K562 (cell line): ENCODE results near the gene PDE1A. TPM values are rescaled to one million over a fixed set of nuclear protein-coding genes. Genes with fewer than 3 reads are reported as not detected.
A peak's percentile ranks its signal among the peaks of the same experiment; 100 is the strongest.

Experiments used
- ATAC-seq: fragments of 200-7000 bp; cut with Tn5 transposase; 3 replicates; pipeline ENCODE4 v1.9.1; 2020; ENCODE audit warnings: moderate library complexity
- BruUV-seq: library from RNA; stranded (reverse); fragments of 400-500 nt; replicated peaks from 2 replicates; lab custom pipeline; 2021; lab: Mats Ljungman, UMichigan
- CTCF ChIA-PET: fragments of 300-600 bp; formaldehyde crosslinking; extraction: SDS; loops from one replicate; lab custom pipeline; 2021; ENCODE audit warnings: low intra/inter-chr PET ratio; lab: Yijun Ruan, JAX
- POLR2A ChIA-PET: fragments of 300-600, 350-650 bp; sonication (Branson Sonifier 250); formaldehyde crosslinking; extraction: SDS; loops from one replicate; lab custom pipeline; 2021; ENCODE audit warnings: antibody characterized with exemption, inconsistent platforms; lab: Yijun Ruan, JAX
- DNase-seq, 4 experiments: peaks; one replicate each; pipeline versions ENCODE4 v3.0.0 to v3.0.0-alpha.2; 2011 to 2018; ENCODE audit warnings: low spot score in 3 of 4, mixed read lengths in 3 of 4; ENCODE audit errors: extremely low read depth in 1 of 4
- FAIRE-seq: peaks from 2 replicates; lab custom pipeline; 2011; peaks lifted over from hg19 to GRCh38; lab: Jason Lieb, UNC
- H2AFZ ChIP-seq: 2 replicates; pipeline ENCODE4 v1.6.0; 2011; ENCODE audit warnings: low read depth, low read length, control low read depth, inconsistent platforms
- H3K27ac ChIP-seq: fragments of 200-600 bp; 3 replicates; pipeline ENCODE4 v1.8.0; 2011; ENCODE audit warnings: low read depth, mild to moderate bottlenecking, control low read depth, inconsistent platforms, low read length, moderate library complexity, mixed read lengths; ENCODE audit errors: extremely low read depth
- H3K27me3 ChIP-seq, 2 experiments: fragments of 300-600 bp in 1 of 2; 2 replicates in 1 of 2; 3 replicates in 1 of 2; pipeline versions ENCODE4 v1.6.0 to v1.8.0; 2011; ENCODE audit warnings: inconsistent platforms in 2 of 2, low read length in 2 of 2, mild to moderate bottlenecking in 1 of 2, mixed read lengths in 1 of 2, moderate library complexity in 1 of 2; ENCODE audit not compliant: control insufficient read depth in 2 of 2, insufficient read depth in 2 of 2
- H3K36me3 ChIP-seq: fragments of 300-600 bp; 3 replicates; pipeline ENCODE4 v1.8.0; 2011; ENCODE audit warnings: mild to moderate bottlenecking, low read length, inconsistent platforms; ENCODE audit not compliant: control insufficient read depth, insufficient read depth
- H3K4me1 ChIP-seq, 2 experiments: fragments of 200-600 bp in 1 of 2; replicated peaks in 1 of 2; 2 replicates in 1 of 2; 3 replicates in 1 of 2; pipeline versions ENCODE4 v1.5.1 to v1.8.0; 2011; ENCODE audit warnings: inconsistent platforms in 2 of 2, low read length in 2 of 2, mild to moderate bottlenecking in 1 of 2, mixed read lengths in 1 of 2, moderate library complexity in 1 of 2; ENCODE audit not compliant: control insufficient read depth in 2 of 2, insufficient read depth in 2 of 2
- H3K4me2 ChIP-seq: 2 replicates; pipeline ENCODE4 v1.6.1; 2011; ENCODE audit warnings: low read length, control low read depth, inconsistent platforms, mixed read lengths; ENCODE audit not compliant: insufficient read depth
- H3K4me3 ChIP-seq: fragments of 200-600 bp; sonication (generic), shearing (Covaris generic); 2 replicates; pipeline ENCODE4 v1.5.1; 2016; ENCODE audit warnings: control low read depth, inconsistent platforms
- H3K79me2 ChIP-seq: fragments of 200-600 bp; 3 replicates; pipeline ENCODE4 v1.8.0; 2011; ENCODE audit warnings: low read length, inconsistent platforms; ENCODE audit not compliant: control insufficient read depth, insufficient read depth
- H3K9ac ChIP-seq, 2 experiments: 2 replicates each; pipeline versions ENCODE4 v1.6.0 to v1.6.1; 2011; ENCODE audit warnings: low read depth in 2 of 2, low read length in 2 of 2, control low read depth in 1 of 2, inconsistent platforms in 1 of 2, mild to moderate bottlenecking in 1 of 2, mixed read lengths in 1 of 2; ENCODE audit not compliant: insufficient read depth in 1 of 2
- H3K9me1 ChIP-seq: one replicate; pipeline ENCODE4 v1.6.0; 2011; ENCODE audit warnings: inconsistent platforms, mild to moderate bottlenecking, low read length, moderate library complexity; ENCODE audit not compliant: control insufficient read depth, insufficient read depth
- H3K9me3 ChIP-seq: replicated peaks from 2 replicates; pipeline ENCODE4 v1.5.1; 2011; ENCODE audit warnings: low read depth, low read length, inconsistent platforms; ENCODE audit not compliant: control insufficient read depth, insufficient read depth
- H4K20me1 ChIP-seq: replicated peaks from 2 replicates; pipeline ENCODE4 v1.6.1; 2011; ENCODE audit warnings: low read length, inconsistent platforms, mixed read lengths; ENCODE audit not compliant: control insufficient read depth, insufficient read depth
- CGGBP1 ChIP-seq: fragments of 250-450 bp; sonication (Bioruptor Pico); IDR thresholded peaks from 2 replicates; pipeline ENCODE4 v1.9.0; 2021; ENCODE audit warnings: mild to moderate bottlenecking
- CREB3L1 ChIP-seq: fragments of 450-650 bp; IDR thresholded peaks from 2 replicates; pipeline ENCODE4 v1.6.1; 2014; ENCODE audit warnings: low read depth, mild to moderate bottlenecking, moderate library complexity, borderline replicate concordance
- CTCFL ChIP-seq: IDR thresholded peaks from 2 replicates; pipeline ENCODE4 v1.6.1; 2011; ENCODE audit warnings: borderline replicate concordance, low read depth, mild to moderate bottlenecking, moderate library complexity, low read length; ENCODE audit not compliant: insufficient read depth, poor library complexity, severe bottlenecking
- EGR1 ChIP-seq: fragments of 450-650 bp; conservative IDR thresholded peaks from 2 replicates; pipeline ENCODE4 v1.6.1; 2017; ENCODE audit warnings: mild to moderate bottlenecking
- RAD21 ChIP-seq, 2 experiments: fragments of 250-450 bp in 1 of 2; fragments of 450-650 bp in 1 of 2; sonication (Bioruptor Pico) in 1 of 2; formaldehyde crosslinking in 1 of 2; IDR thresholded peaks in 1 of 2; conservative IDR thresholded peaks in 1 of 2; 2 replicates each; pipeline versions ENCODE4 v1.4.0 to v1.8.0; 2020 to 2022; ENCODE audit warnings: mild to moderate bottlenecking in 2 of 2, moderate library complexity in 1 of 2
- WGBS: fragments of 100-300 bp; shearing (Covaris generic); methylation state at CpG from one replicate; pipeline ENCODE4 v1.1.6; 2016; ENCODE audit warnings: low coverage, mixed read lengths; ENCODE audit not compliant: insufficient coverage; ENCODE audit errors: missing lambda C conversion rate; 5-methylcytosine and 5-hydroxymethylcytosine counted together
- in situ Hi-C: fragments of 300-500 bp; cut with MboI; formaldehyde crosslinking; loops from 4 replicates; pipeline ENCODE4 v1.15.0; 2018; ENCODE audit warnings: inconsistent platforms, mixed read lengths
- intact Hi-C: fragments of 100-400 bp; cut with micrococcal nuclease; formaldehyde crosslinking; loops from 2 replicates; pipeline ENCODE4 v1.14.2; 2022
- polyA plus RNA-seq, 8 experiments: library from polyadenylated mRNA; depleted of rRNA in 4 of 8; stranded (reverse) in 5 of 8; unstranded in 3 of 8; fragments of >200 nt; fragmentation: Nextera tagmentation in 2 of 8; fragmentation: Illumina TruSeq in 1 of 8; extraction: Ambion mirVana in 2 of 8; extraction: Trizol in 1 of 8; gene quantifications; 2 replicates each; pipeline versions ENCODE4 v1.2.1 to v1.2.3, GENCODE V29; 2011 to 2014; ENCODE audit warnings: inconsistent platforms in 1 of 8, missing spikeins in 1 of 8
- total RNA-seq, 7 experiments: library from RNA; depleted of rRNA in 6 of 7; stranded (reverse); fragments of >200 nt in 6 of 7; fragmentation: Illumina TruSeq in 2 of 7; extraction: Trizol in 2 of 7; gene quantifications; 2 replicates each; pipeline versions ENCODE4 v1.2.1 to v1.2.3, GENCODE V29; 2011 to 2021; ENCODE audit warnings: low replicate concordance in 1 of 7
- TF ChIP-seq, protein P1 (sequence below): fragments of 450-650 bp; IDR thresholded peaks from 2 replicates; pipeline ENCODE4 v1.7.1; 2018; ENCODE audit warnings: mild to moderate bottlenecking, low read depth; ENCODE audit not compliant: partially characterized antibody
- TF ChIP-seq, protein P2 (sequence below), 3 experiments: IDR thresholded peaks in 2 of 3; conservative IDR thresholded peaks in 1 of 3; 2 replicates each; pipeline ENCODE4 v1.5.1; 2011 to 2012; ENCODE audit warnings: low read length in 3 of 3, mild to moderate bottlenecking in 3 of 3, control low read depth in 2 of 3, improper control_type of control experiment in 1 of 3, inconsistent platforms in 1 of 3, low read depth in 1 of 3, mixed read lengths in 1 of 3, moderate library complexity in 1 of 3; ENCODE audit not compliant: insufficient read depth in 2 of 3
- TF ChIP-seq, protein P3 (sequence below): fragments of 450-650 bp; IDR thresholded peaks from 2 replicates; pipeline ENCODE4 v1.6.1; 2017; ENCODE audit warnings: mild to moderate bottlenecking, moderate library complexity

The PDE1A gene
- total and polyA plus RNA-seq, 9 of the 15 experiments (the other 6 are each of a cell fraction or from before 2014, with no cell fraction given): 0.14 to 0.91 (median 0.32) TPM

DNA sequence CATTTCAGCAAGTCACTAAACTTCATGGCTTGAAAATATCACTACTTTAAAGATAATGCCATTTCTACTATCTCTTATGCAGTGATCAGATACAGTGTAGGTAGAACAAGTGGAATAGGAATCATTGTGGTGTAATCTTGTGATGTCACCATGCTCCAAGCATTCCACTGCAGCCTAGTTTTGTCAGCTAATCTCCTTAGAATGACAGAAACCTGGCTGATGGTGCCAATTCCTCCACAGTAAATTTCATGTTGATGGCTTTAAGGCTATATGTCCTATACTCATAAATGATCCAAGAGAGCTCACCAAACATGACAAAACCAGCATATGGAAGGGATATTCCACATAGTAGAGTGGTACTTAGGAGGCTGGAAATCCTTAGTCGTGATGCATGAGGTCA lies 184.9 kb downstream of the PDE1A start (continued):
- TF ChIP-seq CTCFL: no peak

DNA sequence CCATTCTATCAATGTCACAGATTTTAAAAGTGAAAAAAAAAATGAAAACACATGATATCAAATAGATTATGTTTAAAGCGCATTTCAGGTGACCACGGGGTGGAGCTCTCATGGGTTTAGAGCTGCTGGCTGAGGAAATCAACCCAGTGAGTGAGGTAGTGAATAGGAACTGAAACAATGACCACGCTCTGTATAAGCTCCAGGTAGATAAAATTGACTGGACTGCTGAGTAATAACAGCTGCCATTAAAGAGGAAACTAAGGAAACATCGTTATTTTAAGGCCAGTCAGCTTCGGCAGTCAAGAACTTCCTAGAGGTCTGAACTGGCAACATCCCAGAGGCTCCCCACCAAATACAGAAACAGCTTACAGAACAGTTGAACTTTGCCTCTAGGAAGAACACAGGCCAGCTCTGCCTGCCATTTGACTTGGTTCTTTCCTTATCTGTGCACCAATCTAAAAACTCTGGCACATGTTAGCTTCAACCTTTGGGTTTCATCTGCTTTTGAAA lies 185.9 kb downstream of the PDE1A start:
- no peaks in the 10 kb centered on the region for H3K79me2 ChIP-seq
- POLR2A ChIA-PET: no interaction called here
- peak; percentile 67 for ATAC-seq
- in situ Hi-C loops: no loop called here
- H3K27me3 ChIP-seq: no peaks in the 10 kb centered on the region
- H3K36me3 ChIP-seq: no peaks in the 10 kb centered on the region
- peak; percentile 29 for FAIRE-seq
- 3% methylated on average over 5 of the region's 5 CpGs for WGBS
- H2AFZ ChIP-seq: no peak overlapping the region
- no peak overlapping the region for H3K4me3 ChIP-seq
- intact Hi-C loops: loop anchor here (2.0 kb wide), 1 partner anchor 408 kb away; no protein-coding TSS in a partner anchor
- no peaks in the 10 kb centered on the region for H3K4me1 ChIP-seq
- H3K9ac ChIP-seq: no peak overlapping the region
- H3K9me1 ChIP-seq: no peaks in the 10 kb centered on the region
- no peaks in the 10 kb centered on the region for H4K20me1 ChIP-seq
- H3K4me2 ChIP-seq: no peak overlapping the region
- BruUV-seq: no TSS peak
- no peak overlapping the region for H3K27ac ChIP-seq
- no peaks in the 10 kb centered on the region for H3K9me3 ChIP-seq
- CTCF ChIA-PET: interaction anchor here (1.3 kb wide), 1 partner anchor 410 kb away, joined by 6 read pairs; no protein-coding TSS in a partner anchor
- DNase-seq: peak in 1 of 4 experiments; percentile 13
- TF ChIP-seq, protein P1, sequence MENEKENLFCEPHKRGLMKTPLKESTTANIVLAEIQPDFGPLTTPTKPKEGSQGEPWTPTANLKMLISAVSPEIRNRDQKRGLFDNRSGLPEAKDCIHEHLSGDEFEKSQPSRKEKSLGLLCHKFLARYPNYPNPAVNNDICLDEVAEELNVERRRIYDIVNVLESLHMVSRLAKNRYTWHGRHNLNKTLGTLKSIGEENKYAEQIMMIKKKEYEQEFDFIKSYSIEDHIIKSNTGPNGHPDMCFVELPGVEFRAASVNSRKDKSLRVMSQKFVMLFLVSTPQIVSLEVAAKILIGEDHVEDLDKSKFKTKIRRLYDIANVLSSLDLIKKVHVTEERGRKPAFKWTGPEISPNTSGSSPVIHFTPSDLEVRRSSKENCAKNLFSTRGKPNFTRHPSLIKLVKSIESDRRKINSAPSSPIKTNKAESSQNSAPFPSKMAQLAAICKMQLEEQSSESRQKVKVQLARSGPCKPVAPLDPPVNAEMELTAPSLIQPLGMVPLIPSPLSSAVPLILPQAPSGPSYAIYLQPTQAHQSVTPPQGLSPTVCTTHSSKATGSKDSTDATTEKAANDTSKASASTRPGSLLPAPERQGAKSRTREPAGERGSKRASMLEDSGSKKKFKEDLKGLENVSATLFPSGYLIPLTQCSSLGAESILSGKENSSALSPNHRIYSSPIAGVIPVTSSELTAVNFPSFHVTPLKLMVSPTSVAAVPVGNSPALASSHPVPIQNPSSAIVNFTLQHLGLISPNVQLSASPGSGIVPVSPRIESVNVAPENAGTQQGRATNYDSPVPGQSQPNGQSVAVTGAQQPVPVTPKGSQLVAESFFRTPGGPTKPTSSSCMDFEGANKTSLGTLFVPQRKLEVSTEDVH: no peak
- TF ChIP-seq CREB3L1 (no peak), RAD21 (CRISPR knock-in tag; conservative IDR thresholded peaks at IDR 0.05 in 1 of 2, IDR thresholded peaks at IDR 0.05 in 1 of 2) (peak; percentile 44 to 45), CGGBP1 (CRISPR knock-in tag) (no peak), EGR1 (no peak)
- TF ChIP-seq, protein P2, sequence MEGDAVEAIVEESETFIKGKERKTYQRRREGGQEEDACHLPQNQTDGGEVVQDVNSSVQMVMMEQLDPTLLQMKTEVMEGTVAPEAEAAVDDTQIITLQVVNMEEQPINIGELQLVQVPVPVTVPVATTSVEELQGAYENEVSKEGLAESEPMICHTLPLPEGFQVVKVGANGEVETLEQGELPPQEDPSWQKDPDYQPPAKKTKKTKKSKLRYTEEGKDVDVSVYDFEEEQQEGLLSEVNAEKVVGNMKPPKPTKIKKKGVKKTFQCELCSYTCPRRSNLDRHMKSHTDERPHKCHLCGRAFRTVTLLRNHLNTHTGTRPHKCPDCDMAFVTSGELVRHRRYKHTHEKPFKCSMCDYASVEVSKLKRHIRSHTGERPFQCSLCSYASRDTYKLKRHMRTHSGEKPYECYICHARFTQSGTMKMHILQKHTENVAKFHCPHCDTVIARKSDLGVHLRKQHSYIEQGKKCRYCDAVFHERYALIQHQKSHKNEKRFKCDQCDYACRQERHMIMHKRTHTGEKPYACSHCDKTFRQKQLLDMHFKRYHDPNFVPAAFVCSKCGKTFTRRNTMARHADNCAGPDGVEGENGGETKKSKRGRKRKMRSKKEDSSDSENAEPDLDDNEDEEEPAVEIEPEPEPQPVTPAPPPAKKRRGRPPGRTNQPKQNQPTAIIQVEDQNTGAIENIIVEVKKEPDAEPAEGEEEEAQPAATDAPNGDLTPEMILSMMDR (IDR thresholded peaks at IDR 0.05 in 2 of 3, conservative IDR thresholded peaks at IDR 0.05 in 1 of 3; ENCODE audit: insufficient read depth in 2 of 3, low read depth in 1 of 3, low read length in 3 of 3): peak; percentile 17 to 29 (median 25); a peak in 2 of 6 replicates
- TF ChIP-seq, protein P3, sequence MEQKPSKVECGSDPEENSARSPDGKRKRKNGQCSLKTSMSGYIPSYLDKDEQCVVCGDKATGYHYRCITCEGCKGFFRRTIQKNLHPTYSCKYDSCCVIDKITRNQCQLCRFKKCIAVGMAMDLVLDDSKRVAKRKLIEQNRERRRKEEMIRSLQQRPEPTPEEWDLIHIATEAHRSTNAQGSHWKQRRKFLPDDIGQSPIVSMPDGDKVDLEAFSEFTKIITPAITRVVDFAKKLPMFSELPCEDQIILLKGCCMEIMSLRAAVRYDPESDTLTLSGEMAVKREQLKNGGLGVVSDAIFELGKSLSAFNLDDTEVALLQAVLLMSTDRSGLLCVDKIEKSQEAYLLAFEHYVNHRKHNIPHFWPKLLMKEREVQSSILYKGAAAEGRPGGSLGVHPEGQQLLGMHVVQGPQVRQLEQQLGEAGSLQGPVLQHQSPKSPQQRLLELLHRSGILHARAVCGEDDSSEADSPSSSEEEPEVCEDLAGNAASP: no peak
